ENCODE measurements around the gene RABL2B.

RABL2B gene

GRCh38 chr22:50737728-50738648 lies 45.4 kb downstream of the RABL2B start, which contains the start of gene ACR:
Gene ACR, plus strand, starts transcription at chr22:50738204. Its CDS starts 32 bp downstream, at chr22:50738236.
- peak; percentile 5 to 10 for DNase-seq

- DNase-seq, result no peak
Measured at GRCh38 chr22:50735739-50736030, 47.8 kb downstream of the RABL2B start.

GRCh38 chr22:50734986-50735738 lies 48.3 kb downstream of the RABL2B start:
- no peak for DNase-seq

GRCh38 chr22:50734343-50734771 lies 49.1 kb downstream of the RABL2B start:
- no peak for DNase-seq

- DNase-seq, result no peak
Measured at GRCh38 chr22:50733521-50734342, 49.7 kb downstream of the RABL2B start.

GRCh38 chr22:50732681-50733080 lies 50.8 kb downstream of the RABL2B start:
- DNase-seq, result no peak

GRCh38 chr22:50731811-50732624 lies 51.4 kb downstream of the RABL2B start:
- DNase-seq, result peak; percentile 65 to 74

- no peak for DNase-seq
Measured at GRCh38 chr22:50730941-50731661, 52.3 kb downstream of the RABL2B start.

- DNase-seq, result no peak
Measured at GRCh38 chr22:50730013-50730891, 53.2 kb downstream of the RABL2B start.

- DNase-seq, result no peak
Measured at GRCh38 chr22:50729391-50730012, 53.9 kb downstream of the RABL2B start.

GRCh38 chr22:50728523-50728931 lies 54.9 kb downstream of the RABL2B start:
- no peak for DNase-seq

- no peak for DNase-seq
Measured at GRCh38 chr22:50727678-50728522, 55.5 kb downstream of the RABL2B start.

- DNase-seq, result no peak
Measured at GRCh38 chr22:50726643-50727340, 56.6 kb downstream of the RABL2B start.

GRCh38 chr22:50725597-50725996 lies 57.8 kb downstream of the RABL2B start:
- DNase-seq, result no peak

- no peak for DNase-seq
Measured at GRCh38 chr22:50724616-50725015, 58.8 kb downstream of the RABL2B start.

GRCh38 chr22:50723991-50724390 lies 59.4 kb downstream of the RABL2B start:
- DNase-seq, result no peak

- DNase-seq, result no peak
Measured at GRCh38 chr22:50722716-50723428, 60.6 kb downstream of the RABL2B start.
